HUES6 (cell line): Measurements from ENCODE around the gene TRAPPC11.

ENCODE experiments used
- H3K27ac ChIP-seq: 2 replicates; pipeline ENCODE4 v1.7.0; 2013; ENCODE audit warnings: low read depth, mild to moderate bottlenecking, low read length, inconsistent platforms
- H3K27me3 ChIP-seq: 2 replicates; pipeline ENCODE4 v1.6.1; 2013; ENCODE audit warnings: low read length; ENCODE audit not compliant: control insufficient read depth, insufficient read depth
- H3K36me3 ChIP-seq: 2 replicates; pipeline ENCODE4 v1.6.1; 2013; ENCODE audit warnings: low read length; ENCODE audit not compliant: control insufficient read depth, insufficient read depth
- H3K4me1 ChIP-seq: 2 replicates; pipeline ENCODE4 v1.6.1; 2013; ENCODE audit warnings: low read length; ENCODE audit not compliant: control insufficient read depth, insufficient read depth
- H3K4me3 ChIP-seq: 2 replicates; pipeline ENCODE4 v1.5.1; 2013; ENCODE audit warnings: low read depth, low read length
- H3K9ac ChIP-seq: one replicate; pipeline ENCODE4 v1.6.1; 2013; ENCODE audit warnings: mild to moderate bottlenecking, low read length
- H3K9me3 ChIP-seq: 2 replicates; pipeline ENCODE4 v1.6.1; 2013; ENCODE audit warnings: low read depth, low read length; ENCODE audit not compliant: control insufficient read depth, insufficient read depth

Gene TRAPPC11

GRCh38 chr4:183638436-183638835, 20.7 kb upstream of the TRAPPC11 start:
- Histone ChIP-seq H3K27me3 (no peaks in the 10 kb centered on the region), H3K4me1 (peaks cover 29% of the 10 kb centered on the region), H3K27ac (no peak overlapping the region), H3K9me3 (no peaks in the 10 kb centered on the region), H3K4me3 (no peak overlapping the region), H3K36me3 (peaks cover 6% of the 10 kb centered on the region), H3K9ac (no peak overlapping the region)

DNA sequence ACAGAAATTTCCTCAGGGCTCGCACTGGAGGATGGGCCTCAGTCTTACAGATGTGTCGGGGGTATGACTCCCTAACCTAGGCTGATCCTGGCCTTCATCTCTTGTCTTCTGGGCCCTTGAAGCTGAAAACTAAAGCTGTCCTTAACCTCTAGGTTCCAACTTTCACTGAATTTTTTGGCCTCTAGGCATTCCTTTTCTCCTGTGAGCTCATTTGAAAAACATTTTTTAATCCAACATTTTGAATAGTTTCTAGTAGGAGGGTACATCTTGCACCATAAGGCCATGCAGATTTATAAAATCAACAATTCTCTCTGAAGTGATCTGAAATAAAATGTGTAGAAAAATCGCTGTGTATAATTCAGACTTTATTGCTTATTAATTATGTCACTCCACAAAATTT, 19.8 kb upstream of the TRAPPC11 start:
- Histone ChIP-seq H3K27me3 (no peaks in the 10 kb centered on the region), H3K36me3 (peaks cover 11% of the 10 kb centered on the region), H3K4me1 (peaks cover 21% of the 10 kb centered on the region), H3K27ac (no peak overlapping the region), H3K9ac (no peak overlapping the region), H3K4me3 (no peak overlapping the region), H3K9me3 (no peaks in the 10 kb centered on the region)

- H3K36me3 ChIP-seq = peaks cover 63% of the 10 kb centered on the region
These were observed 13.8 kb upstream of the TRAPPC11 start for GRCh38 chr4:183645326-183645725.

GRCh38 chr4:183657564-183657963, 1.5 kb upstream of the TRAPPC11 start:
- H3K4me3 ChIP-seq = peak overlapping the region; percentile 93

More at GRCh38 chr4:183645326-183645725, 13.8 kb upstream of the TRAPPC11 start:
- H3K4me3 ChIP-seq = no peak overlapping the region
- no peaks in the 10 kb centered on the region for H3K9me3 ChIP-seq
- H3K4me1 ChIP-seq = no peaks in the 10 kb centered on the region
- no peaks in the 10 kb centered on the region for H3K27me3 ChIP-seq
- H3K27ac ChIP-seq = no peak overlapping the region
- H3K9ac ChIP-seq = no peak overlapping the region

DNA sequence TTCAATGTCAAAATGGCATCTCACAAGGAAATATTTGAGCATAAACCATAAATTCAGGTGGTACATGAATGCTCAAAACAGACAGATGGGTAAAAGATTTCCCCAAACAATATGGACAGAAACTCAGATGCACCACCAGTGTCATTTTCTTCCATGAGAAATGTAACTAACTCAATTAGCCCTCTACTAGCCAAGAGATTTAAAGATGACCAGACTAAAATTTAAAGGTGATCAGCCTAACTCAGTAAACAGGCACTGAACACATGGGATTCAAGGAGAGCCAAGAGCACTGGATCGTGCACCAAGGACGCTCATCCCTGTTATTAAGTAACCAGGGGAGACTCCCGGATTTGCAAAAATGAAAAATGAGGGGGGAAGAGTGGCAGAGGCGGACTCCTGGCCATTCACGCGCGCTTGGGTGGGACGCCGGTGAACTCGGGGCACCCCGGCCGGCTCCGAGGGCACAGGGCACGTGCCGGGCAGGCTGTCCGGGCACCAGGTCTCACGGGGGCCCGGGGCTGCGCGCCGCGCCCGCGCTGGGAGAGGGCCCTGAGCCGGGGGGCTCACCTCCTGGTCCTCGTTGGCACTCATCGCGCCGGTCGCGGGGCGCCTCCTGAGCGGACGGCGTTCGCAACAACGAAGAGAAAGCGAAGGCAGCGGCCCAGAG, 598 bp upstream of the TRAPPC11 start:
- H3K4me1 ChIP-seq = peaks cover 9% of the 10 kb centered on the region
- peaks cover 14% of the 10 kb centered on the region for H3K36me3 ChIP-seq
- H3K9me3 ChIP-seq = no peaks in the 10 kb centered on the region
- peak overlapping the region; percentile 93 for H3K4me3 ChIP-seq
- no peaks in the 10 kb centered on the region for H3K27me3 ChIP-seq
- peak overlapping the region; percentile 63; the same call in 1 of the 2 replicates for H3K27ac ChIP-seq
- H3K9ac ChIP-seq = peak overlapping the region; percentile 84

More at GRCh38 chr4:183657564-183657963, 1.5 kb upstream of the TRAPPC11 start:
- Histone ChIP-seq H3K9me3 (no peaks in the 10 kb centered on the region), H3K4me1 (peaks cover 9% of the 10 kb centered on the region), H3K9ac (no peak overlapping the region), H3K27me3 (no peaks in the 10 kb centered on the region), H3K27ac (no peak overlapping the region), H3K36me3 (peaks cover 22% of the 10 kb centered on the region)

- Histone ChIP-seq H3K4me3 (peak overlapping the region; percentile 93), H3K27ac (no peak overlapping the region), H3K9me3 (no peaks in the 10 kb centered on the region), H3K9ac (peak overlapping the region; percentile 89), H3K36me3 (peaks cover 20% of the 10 kb centered on the region), H3K27me3 (no peaks in the 10 kb centered on the region), H3K4me1 (peaks cover 9% of the 10 kb centered on the region)
These were observed 764 bp downstream of the TRAPPC11 start for GRCh38 chr4:183659872-183660242.

GRCh38 chr4:183666088-183666487, 7.0 kb downstream of the TRAPPC11 start:
- Histone ChIP-seq H3K9ac (no peak overlapping the region), H3K36me3 (peaks cover 62% of the 10 kb centered on the region)

DNA sequence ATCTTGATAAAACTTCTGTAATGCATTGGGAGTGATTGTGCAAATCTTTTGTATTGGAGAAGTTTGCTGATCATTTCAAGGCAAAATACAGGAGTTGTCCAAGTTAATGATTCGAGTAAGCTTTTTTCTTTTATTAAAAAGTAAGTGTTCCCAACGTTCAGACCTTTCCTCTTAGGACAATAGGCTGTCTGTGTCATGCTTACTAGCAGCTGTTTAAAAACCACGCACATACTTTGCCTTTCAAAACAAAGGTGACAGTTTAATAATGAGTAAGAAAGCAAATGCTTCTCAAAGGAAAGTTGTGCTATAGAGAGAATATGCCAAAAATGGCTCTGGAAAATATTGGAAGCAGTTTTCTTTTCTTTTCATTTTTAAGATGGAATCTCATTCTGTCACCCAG, 11.2 kb downstream of the TRAPPC11 start:
- H3K4me3 ChIP-seq = no peak overlapping the region
- no peaks in the 10 kb centered on the region for H3K27me3 ChIP-seq
- no peaks in the 10 kb centered on the region for H3K4me1 ChIP-seq
- no peak overlapping the region for H3K27ac ChIP-seq
- no peaks in the 10 kb centered on the region for H3K9me3 ChIP-seq
- no peak overlapping the region for H3K9ac ChIP-seq
- H3K36me3 ChIP-seq = peaks cover 74% of the 10 kb centered on the region

More at GRCh38 chr4:183666088-183666487, 7.0 kb downstream of the TRAPPC11 start:
- Histone ChIP-seq H3K4me1 (no peaks in the 10 kb centered on the region), H3K27ac (no peak overlapping the region), H3K9me3 (no peaks in the 10 kb centered on the region), H3K4me3 (no peak overlapping the region), H3K27me3 (no peaks in the 10 kb centered on the region)

GRCh38 chr4:183670960-183671555, 12.0 kb downstream of the TRAPPC11 start:
- no peaks in the 10 kb centered on the region for H3K27me3 ChIP-seq
- H3K9ac ChIP-seq = no peak overlapping the region
- H3K27ac ChIP-seq = no peak overlapping the region
- H3K4me3 ChIP-seq = no peak overlapping the region
- no peaks in the 10 kb centered on the region for H3K9me3 ChIP-seq
- peaks cover 66% of the 10 kb centered on the region for H3K36me3 ChIP-seq
- H3K4me1 ChIP-seq = no peaks in the 10 kb centered on the region

DNA sequence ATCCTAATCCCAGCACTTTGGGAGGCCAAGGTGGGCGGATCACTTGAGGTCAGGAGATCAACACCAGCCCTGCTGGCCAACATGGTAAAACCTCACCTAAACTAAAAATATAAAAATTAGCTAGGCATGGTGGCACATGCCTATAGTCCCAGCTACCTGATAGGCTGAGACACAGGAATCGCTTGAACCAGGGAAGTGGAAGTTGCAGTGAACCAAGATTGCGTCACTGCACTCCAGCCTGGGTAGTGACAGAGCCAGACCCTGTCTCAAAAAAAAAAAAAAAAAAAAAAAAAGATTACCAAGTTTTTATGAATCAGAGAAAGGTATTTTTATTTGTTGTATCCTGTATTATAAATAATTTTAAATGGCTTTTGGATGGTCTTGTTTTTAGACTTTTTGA, 15.1 kb downstream of the TRAPPC11 start:
- Histone ChIP-seq H3K36me3 (peaks cover 57% of the 10 kb centered on the region), H3K4me3 (no peak overlapping the region), H3K27ac (no peak overlapping the region), H3K9me3 (no peaks in the 10 kb centered on the region), H3K9ac (no peak overlapping the region), H3K27me3 (no peaks in the 10 kb centered on the region), H3K4me1 (no peaks in the 10 kb centered on the region)

GRCh38 chr4:183675625-183676024, 16.5 kb downstream of the TRAPPC11 start:
- no peaks in the 10 kb centered on the region for H3K27me3 ChIP-seq
- no peak overlapping the region for H3K9ac ChIP-seq
- peaks cover 58% of the 10 kb centered on the region for H3K36me3 ChIP-seq
- no peaks in the 10 kb centered on the region for H3K4me1 ChIP-seq
- no peak overlapping the region for H3K27ac ChIP-seq
- no peaks in the 10 kb centered on the region for H3K9me3 ChIP-seq
- H3K4me3 ChIP-seq = no peak overlapping the region
